ENCODE data around the gene CAMK1D. TPM values are rescaled to one million over a fixed set of nuclear protein-coding genes. Genes with fewer than 3 reads are reported as not detected.
A peak's percentile ranks its signal among the peaks of the same experiment; 100 is the strongest.

The CAMK1D gene
- total and polyA plus RNA-seq, 9 donors, result 1.9 to 7.4 (median 3.9) TPM

- Histone ChIP-seq H3K4me1 (ENCODE audit: control insufficient read depth, insufficient read depth, low read length) (peaks cover 5% of the 10 kb centered on the region), H3K4me3 (ENCODE audit: low read length) (no peak overlapping the region), H3K9me3 (replicated peaks; ENCODE audit: control insufficient read depth, low read depth, low read length) (no peaks in the 10 kb centered on the region), H3K36me3 (ENCODE audit: control insufficient read depth, insufficient read depth, low read length) (no peaks in the 10 kb centered on the region), H3K27ac (ENCODE audit: low read length) (no peak overlapping the region), H3K27me3 (ENCODE audit: control insufficient read depth, insufficient read depth, low read length) (no peaks in the 10 kb centered on the region)
- no peak for DNase-seq
- WGBS (ENCODE audit: insufficient coverage), result 79% methylated on average over 3 of the region's 3 CpGs
Observed at GRCh38 chr10:12631216-12631615, 281.9 kb downstream of the CAMK1D start.

- H3K9me3 ChIP-seq (replicated peaks; ENCODE audit: control insufficient read depth, low read depth, low read length), result no peaks in the 10 kb centered on the region
- peaks cover 5% of the 10 kb centered on the region for H3K4me1 ChIP-seq (ENCODE audit: control insufficient read depth, insufficient read depth, low read length)
- DNase-seq, result no peak
- no peak overlapping the region for H3K4me3 ChIP-seq (ENCODE audit: low read length)
- H3K27ac ChIP-seq (ENCODE audit: low read length), result no peak overlapping the region
- WGBS (ENCODE audit: insufficient coverage), result 81% methylated on average over 12 of the region's 14 CpGs
- H3K36me3 ChIP-seq (ENCODE audit: control insufficient read depth, insufficient read depth, low read length), result no peaks in the 10 kb centered on the region
- no peaks in the 10 kb centered on the region for H3K27me3 ChIP-seq (ENCODE audit: control insufficient read depth, insufficient read depth, low read length)
Observed at GRCh38 chr10:12631787-12632562, 282.6 kb downstream of the CAMK1D start.

GRCh38 chr10:12633776-12634620, 284.7 kb downstream of the CAMK1D start:
- H3K9me3 ChIP-seq (replicated peaks; ENCODE audit: control insufficient read depth, low read depth, low read length), result no peaks in the 10 kb centered on the region
- H3K4me1 ChIP-seq (ENCODE audit: control insufficient read depth, insufficient read depth, low read length), result peaks cover 11% of the 10 kb centered on the region
- 71% methylated on average over 6 of the region's 11 CpGs for WGBS (ENCODE audit: insufficient coverage)
- no peak for DNase-seq
- no peak overlapping the region for H3K27ac ChIP-seq (ENCODE audit: low read length)
- no peaks in the 10 kb centered on the region for H3K36me3 ChIP-seq (ENCODE audit: control insufficient read depth, insufficient read depth, low read length)
- no peaks in the 10 kb centered on the region for H3K27me3 ChIP-seq (ENCODE audit: control insufficient read depth, insufficient read depth, low read length)
- no peak overlapping the region for H3K4me3 ChIP-seq (ENCODE audit: low read length)

DNA sequence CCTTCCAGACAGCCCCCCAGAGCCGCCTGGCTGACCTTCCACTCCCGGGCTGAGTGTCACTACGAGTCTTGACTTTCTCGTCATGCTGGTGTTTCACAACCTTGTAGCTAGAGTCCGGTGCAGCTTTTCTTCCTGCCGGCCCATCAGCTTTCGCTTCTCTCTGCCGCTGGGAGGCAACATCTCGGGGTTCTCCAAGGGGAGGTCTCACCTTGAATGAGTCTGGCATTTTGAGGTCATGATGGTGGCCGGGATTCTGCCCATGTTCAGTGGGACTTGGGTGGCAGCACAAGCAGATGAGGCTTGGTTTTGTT, 285.2 kb downstream of the CAMK1D start:
- Histone ChIP-seq H3K36me3 (ENCODE audit: control insufficient read depth, insufficient read depth, low read length) (no peaks in the 10 kb centered on the region), H3K4me1 (ENCODE audit: control insufficient read depth, insufficient read depth, low read length) (peaks cover 11% of the 10 kb centered on the region), H3K27me3 (ENCODE audit: control insufficient read depth, insufficient read depth, low read length) (no peaks in the 10 kb centered on the region), H3K9me3 (replicated peaks; ENCODE audit: control insufficient read depth, low read depth, low read length) (no peaks in the 10 kb centered on the region), H3K27ac (ENCODE audit: low read length) (no peak overlapping the region), H3K4me3 (ENCODE audit: low read length) (no peak overlapping the region)
- WGBS (ENCODE audit: insufficient coverage), result 76% methylated on average over 9 of the region's 10 CpGs
- no peak for DNase-seq

- H3K4me3 ChIP-seq (ENCODE audit: low read length), result no peak overlapping the region
- DNase-seq, result no peak
- H3K4me1 ChIP-seq (ENCODE audit: control insufficient read depth, insufficient read depth, low read length), result peaks cover 11% of the 10 kb centered on the region
- 83% methylated on average over 10 of the region's 10 CpGs for WGBS (ENCODE audit: insufficient coverage)
- no peaks in the 10 kb centered on the region for H3K36me3 ChIP-seq (ENCODE audit: control insufficient read depth, insufficient read depth, low read length)
- H3K27ac ChIP-seq (ENCODE audit: low read length), result no peak overlapping the region
- no peaks in the 10 kb centered on the region for H3K27me3 ChIP-seq (ENCODE audit: control insufficient read depth, insufficient read depth, low read length)
- no peaks in the 10 kb centered on the region for H3K9me3 ChIP-seq (replicated peaks; ENCODE audit: control insufficient read depth, low read depth, low read length)
Observed at GRCh38 chr10:12635127-12635541, 285.8 kb downstream of the CAMK1D start.

DNA sequence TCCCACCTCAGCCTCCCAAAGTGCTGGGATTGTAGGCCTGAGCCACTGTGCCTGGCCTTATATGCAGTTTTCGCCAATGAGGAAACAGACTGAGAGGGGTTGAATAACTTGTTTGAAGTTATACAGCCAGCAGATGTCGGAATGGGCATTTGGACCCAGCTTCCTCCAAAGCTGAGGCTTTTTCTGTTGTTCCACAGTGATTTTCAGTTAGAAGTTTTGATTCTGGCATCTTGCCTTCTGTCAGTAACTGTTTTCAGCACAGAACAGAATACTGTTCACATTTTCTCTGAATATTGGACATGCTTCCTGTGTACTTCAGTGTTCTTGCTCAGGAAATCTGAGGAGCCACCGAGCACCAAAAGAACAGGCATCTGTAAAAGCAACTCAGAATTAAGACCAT, 287.2 kb downstream of the CAMK1D start:
- H3K27me3 ChIP-seq (ENCODE audit: control insufficient read depth, insufficient read depth, low read length), result no peaks in the 10 kb centered on the region
- H3K36me3 ChIP-seq (ENCODE audit: control insufficient read depth, insufficient read depth, low read length), result no peaks in the 10 kb centered on the region
- peak; percentile 29 for DNase-seq
- H3K27ac ChIP-seq (ENCODE audit: low read length), result no peak overlapping the region
- no peak overlapping the region for H3K4me3 ChIP-seq (ENCODE audit: low read length)
- H3K9me3 ChIP-seq (replicated peaks; ENCODE audit: control insufficient read depth, low read depth, low read length), result no peaks in the 10 kb centered on the region
- 81% methylated on average over 2 of the region's 3 CpGs for WGBS (ENCODE audit: insufficient coverage)
- peaks cover 11% of the 10 kb centered on the region for H3K4me1 ChIP-seq (ENCODE audit: control insufficient read depth, insufficient read depth, low read length)

DNA sequence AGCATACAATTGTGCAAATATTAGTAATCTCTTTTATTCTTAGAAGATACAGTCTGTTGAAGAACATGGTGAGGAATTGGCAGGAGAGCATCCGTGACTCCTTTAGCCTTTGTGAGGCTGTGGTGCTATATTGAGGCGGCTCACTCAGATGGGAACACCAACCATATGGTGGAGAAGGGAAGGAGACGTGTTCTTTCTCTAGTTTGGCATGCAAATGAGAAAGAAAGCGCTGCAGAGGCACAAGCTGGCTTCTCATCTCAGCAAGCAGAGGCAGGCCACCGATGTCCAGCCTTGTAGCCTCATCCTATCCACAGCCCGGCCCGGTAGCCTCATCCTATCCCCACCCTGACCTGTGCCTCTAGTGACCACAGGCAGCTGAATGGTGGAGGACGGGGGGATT, 288.3 kb downstream of the CAMK1D start:
- Histone ChIP-seq H3K36me3 (ENCODE audit: control insufficient read depth, insufficient read depth, low read length) (no peaks in the 10 kb centered on the region), H3K27ac (ENCODE audit: low read length) (no peak overlapping the region), H3K9me3 (replicated peaks; ENCODE audit: control insufficient read depth, low read depth, low read length) (no peaks in the 10 kb centered on the region), H3K4me1 (ENCODE audit: control insufficient read depth, insufficient read depth, low read length) (peaks cover 11% of the 10 kb centered on the region), H3K27me3 (ENCODE audit: control insufficient read depth, insufficient read depth, low read length) (no peaks in the 10 kb centered on the region), H3K4me3 (ENCODE audit: low read length) (no peak overlapping the region)
- WGBS (ENCODE audit: insufficient coverage), result 92% methylated on average over 4 of the region's 8 CpGs
- no peak for DNase-seq

- Histone ChIP-seq H3K4me3 (ENCODE audit: low read length) (no peak overlapping the region), H3K27ac (ENCODE audit: low read length) (no peak overlapping the region), H3K27me3 (ENCODE audit: control insufficient read depth, insufficient read depth, low read length) (no peaks in the 10 kb centered on the region), H3K9me3 (replicated peaks; ENCODE audit: control insufficient read depth, low read depth, low read length) (no peaks in the 10 kb centered on the region), H3K4me1 (ENCODE audit: control insufficient read depth, insufficient read depth, low read length) (peaks cover 11% of the 10 kb centered on the region), H3K36me3 (ENCODE audit: control insufficient read depth, insufficient read depth, low read length) (no peaks in the 10 kb centered on the region)
- peak; percentile 51 for DNase-seq
- 61% methylated on average over 7 of the region's 7 CpGs for WGBS (ENCODE audit: insufficient coverage)
Observed at GRCh38 chr10:12638103-12638502, 288.8 kb downstream of the CAMK1D start.

DNA sequence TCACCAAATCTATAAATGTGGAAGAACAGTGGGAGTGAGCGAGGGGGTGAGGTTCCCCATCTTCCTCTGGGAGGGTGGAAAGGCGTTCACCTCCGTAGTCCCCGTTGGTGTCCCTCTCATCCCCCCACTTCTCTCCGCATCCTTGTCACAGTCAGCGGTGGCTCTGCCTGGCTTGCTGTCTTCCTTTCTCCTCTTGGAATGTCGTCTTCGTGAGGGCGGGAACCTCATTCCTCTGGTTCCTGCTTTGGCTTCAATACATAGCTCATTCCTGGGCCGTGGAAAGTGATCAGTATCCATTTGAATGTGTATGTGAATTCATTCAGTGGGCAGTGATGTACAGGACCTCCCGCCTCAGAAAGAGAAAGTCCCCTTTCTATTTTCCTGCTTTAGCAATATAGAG, 289.4 kb downstream of the CAMK1D start:
- WGBS (ENCODE audit: insufficient coverage), result 76% methylated on average over 4 of the region's 11 CpGs
- no peak for DNase-seq
- Histone ChIP-seq H3K4me1 (ENCODE audit: control insufficient read depth, insufficient read depth, low read length) (peaks cover 11% of the 10 kb centered on the region), H3K9me3 (replicated peaks; ENCODE audit: control insufficient read depth, low read depth, low read length) (no peaks in the 10 kb centered on the region), H3K27ac (ENCODE audit: low read length) (no peak overlapping the region), H3K36me3 (ENCODE audit: control insufficient read depth, insufficient read depth, low read length) (no peaks in the 10 kb centered on the region), H3K27me3 (ENCODE audit: control insufficient read depth, insufficient read depth, low read length) (no peaks in the 10 kb centered on the region), H3K4me3 (ENCODE audit: low read length) (no peak overlapping the region)
